Measurements from ENCODE around the gene UFM1. TPM values are rescaled to one million over a fixed set of nuclear protein-coding genes. Genes with fewer than 3 reads are reported as not detected.
A peak's percentile ranks its signal among the peaks of the same experiment; 100 is the strongest.
"Not testable (repeated sequence)": the region's sequence is repeated elsewhere in the genome, so short reads cannot be mapped to it uniquely, and the experiment has no call there.

Gene UFM1
- total RNA-seq, 1 experiment from 2014 or later: 83.9 TPM

- H3K9me3 ChIP-seq (replicated peaks): no peaks in the 10 kb centered on the region
- no peak for DNase-seq (ENCODE audit: low read depth in 1 of 2, low spot score in 2 of 2)
- H3K27ac ChIP-seq: no peak overlapping the region
- peaks cover 11% of the 10 kb centered on the region; the same call in 1 of the 2 replicates for H3K4me1 ChIP-seq (replicated peaks)
- H3K36me3 ChIP-seq: peaks cover 12% of the 10 kb centered on the region
- H3K4me3 ChIP-seq: no peak overlapping the region
- no peaks in the 10 kb centered on the region; the same call in 1 of the 2 replicates for H3K27me3 ChIP-seq (replicated peaks)
Observed at GRCh38 chr13:38346764-38347163, 2.9 kb upstream of the UFM1 start.

DNA sequence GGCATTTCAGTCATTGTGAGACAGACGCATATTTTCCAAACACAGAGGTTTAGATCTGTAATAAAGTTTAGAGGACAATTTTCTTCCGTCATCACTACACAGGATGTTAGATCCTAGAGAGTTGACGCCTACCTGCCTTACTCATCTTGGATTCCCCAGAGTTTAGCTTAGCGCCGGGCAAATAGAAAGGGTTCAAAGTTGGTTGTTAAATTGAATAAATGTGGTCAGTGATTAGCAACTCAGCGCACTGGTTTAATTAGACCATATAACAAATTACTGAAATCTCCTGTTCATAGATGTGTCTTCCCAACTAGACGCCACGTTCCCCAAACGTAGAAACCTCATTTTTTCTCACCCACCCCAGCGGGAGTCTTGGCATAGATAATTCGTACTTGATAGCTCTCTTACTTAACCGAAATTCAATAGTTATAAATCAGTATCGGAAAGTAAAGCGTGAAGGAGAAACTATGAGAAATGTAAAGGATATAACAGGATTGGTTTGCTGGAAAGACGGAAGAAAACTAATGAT, 726 bp upstream of the UFM1 start:
- H3K36me3 ChIP-seq: peaks cover 23% of the 10 kb centered on the region
- no peaks in the 10 kb centered on the region; the same call in 1 of the 2 replicates for H3K27me3 ChIP-seq (replicated peaks)
- H3K27ac ChIP-seq: peak overlapping the region; percentile 96
- H3K4me3 ChIP-seq: peak overlapping the region; percentile 76
- peaks cover 11% of the 10 kb centered on the region; the same call in 1 of the 2 replicates for H3K4me1 ChIP-seq (replicated peaks)
- peak in 1 of 2 experiments; percentile 31 for DNase-seq (ENCODE audit: low read depth in 1 of 2, low spot score in 2 of 2)
- no peaks in the 10 kb centered on the region for H3K9me3 ChIP-seq (replicated peaks)

GRCh38 chr13:38350114-38350617, 515 bp downstream of the UFM1 start:
- peaks cover 11% of the 10 kb centered on the region; the same call in 1 of the 2 replicates for H3K4me1 ChIP-seq (replicated peaks)
- H3K4me3 ChIP-seq: peak overlapping the region; percentile 76
- peak overlapping the region; percentile 96 for H3K27ac ChIP-seq
- DNase-seq (ENCODE audit: low read depth in 1 of 2, low spot score in 2 of 2): peak in 1 of 2 experiments; percentile 49
- no peaks in the 10 kb centered on the region; the same call in 1 of the 2 replicates for H3K27me3 ChIP-seq (replicated peaks)
- H3K9me3 ChIP-seq (replicated peaks): no peaks in the 10 kb centered on the region
- H3K36me3 ChIP-seq: peaks cover 35% of the 10 kb centered on the region

- no peaks in the 10 kb centered on the region for H3K9me3 ChIP-seq (replicated peaks)
- DNase-seq (ENCODE audit: low read depth in 1 of 2, low spot score in 2 of 2): no peak
- H3K36me3 ChIP-seq: peaks cover 64% of the 10 kb centered on the region
- no peak overlapping the region for H3K27ac ChIP-seq
- no peak overlapping the region for H3K4me3 ChIP-seq
- H3K4me1 ChIP-seq (replicated peaks): peaks cover 4% of the 10 kb centered on the region; the same call in 1 of the 2 replicates
- no peaks in the 10 kb centered on the region for H3K27me3 ChIP-seq (replicated peaks)
Observed at GRCh38 chr13:38355595-38356119, 6.0 kb downstream of the UFM1 start.

DNA sequence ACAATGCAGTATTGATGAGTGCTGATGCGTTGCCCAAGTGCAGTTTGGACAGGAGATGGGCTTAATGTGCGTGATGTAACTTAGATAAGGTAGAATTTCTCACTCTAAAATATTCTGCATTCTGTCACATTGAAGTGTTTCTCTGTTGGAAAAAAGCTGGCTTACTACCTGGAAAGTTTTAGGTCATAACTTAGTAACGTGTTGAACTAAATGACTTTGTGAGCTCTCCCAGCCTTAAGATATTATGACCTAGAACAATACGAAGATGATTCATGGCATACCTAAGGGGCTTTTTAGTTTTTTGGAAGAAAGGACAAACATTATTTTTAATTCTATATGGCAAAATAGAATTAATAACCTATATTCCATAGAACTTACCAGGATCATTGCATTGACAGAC, 9.0 kb downstream of the UFM1 start:
- Histone ChIP-seq H3K27me3 (replicated peaks) (no peaks in the 10 kb centered on the region), H3K27ac (no peak overlapping the region), H3K4me1 (replicated peaks) (no peaks in the 10 kb centered on the region), H3K36me3 (peaks cover 52% of the 10 kb centered on the region), H3K9me3 (replicated peaks) (no peaks in the 10 kb centered on the region), H3K4me3 (no peak overlapping the region)
- no peak for DNase-seq (ENCODE audit: low read depth in 1 of 2, low spot score in 2 of 2)

GRCh38 chr13:38361542-38362262, 12.1 kb downstream of the UFM1 start:
- peaks cover 24% of the 10 kb centered on the region for H3K36me3 ChIP-seq
- no peaks in the 10 kb centered on the region for H3K27me3 ChIP-seq (replicated peaks)
- no peak overlapping the region for H3K4me3 ChIP-seq
- no peaks in the 10 kb centered on the region for H3K9me3 ChIP-seq (replicated peaks)
- DNase-seq (ENCODE audit: low read depth in 1 of 2, low spot score in 2 of 2): no peak
- no peaks in the 10 kb centered on the region for H3K4me1 ChIP-seq (replicated peaks)
- no peak overlapping the region for H3K27ac ChIP-seq

- peaks cover 20% of the 10 kb centered on the region for H3K36me3 ChIP-seq
- H3K9me3 ChIP-seq (replicated peaks): no peaks in the 10 kb centered on the region
- no peaks in the 10 kb centered on the region for H3K27me3 ChIP-seq (replicated peaks)
- DNase-seq (ENCODE audit: low read depth in 1 of 2, low spot score in 2 of 2): no peak
- H3K27ac ChIP-seq: no peak overlapping the region
- peaks cover 6% of the 10 kb centered on the region for H3K4me1 ChIP-seq (replicated peaks)
- no peak overlapping the region for H3K4me3 ChIP-seq
Observed at GRCh38 chr13:38363219-38363618, 13.6 kb downstream of the UFM1 start.

- not testable (repeated sequence) for H3K27me3 ChIP-seq (replicated peaks); H3K9me3 ChIP-seq (replicated peaks); H3K27ac ChIP-seq; H3K4me1 ChIP-seq (replicated peaks); H3K4me3 ChIP-seq; DNase-seq (ENCODE audit: low read depth in 1 of 2, low spot score in 2 of 2)
- H3K36me3 ChIP-seq: peaks cover 16% of the 10 kb centered on the region
Observed at GRCh38 chr13:38363746-38364145, 14.1 kb downstream of the UFM1 start.

DNA sequence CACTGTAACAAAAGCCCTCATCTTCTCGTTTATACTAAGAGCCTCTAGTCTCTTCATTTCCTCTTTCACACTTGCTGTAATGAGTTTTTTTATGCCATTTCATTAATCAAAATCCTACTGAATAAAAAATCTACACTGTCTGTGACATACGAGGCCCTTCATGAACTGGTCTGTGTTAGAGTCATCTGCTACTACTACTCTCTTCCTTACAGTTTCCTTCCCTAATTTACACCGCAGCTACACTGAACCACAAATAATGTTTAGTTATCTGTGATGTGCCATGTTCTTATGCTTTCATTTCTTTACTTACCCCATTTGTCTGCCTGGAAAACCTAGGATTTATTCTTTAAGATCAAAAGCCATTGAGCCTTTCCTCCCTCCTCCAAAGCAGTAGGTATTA, 16.0 kb downstream of the UFM1 start:
- Histone ChIP-seq H3K4me1 (replicated peaks) (peaks cover 6% of the 10 kb centered on the region), H3K36me3 (peaks cover 7% of the 10 kb centered on the region), H3K9me3 (replicated peaks) (no peaks in the 10 kb centered on the region), H3K4me3 (no peak overlapping the region), H3K27me3 (replicated peaks) (no peaks in the 10 kb centered on the region), H3K27ac (no peak overlapping the region)
- DNase-seq (ENCODE audit: low read depth in 1 of 2, low spot score in 2 of 2): no peak

GRCh38 chr13:38366954-38367645, 17.4 kb downstream of the UFM1 start:
- Histone ChIP-seq H3K27ac (no peak overlapping the region), H3K9me3 (replicated peaks) (no peaks in the 10 kb centered on the region), H3K36me3 (0 out of 2 replicates have a peak, but pooled peaks cover 3% of the 10 kb centered on the region), H3K4me3 (no peak overlapping the region), H3K4me1 (replicated peaks) (peaks cover 6% of the 10 kb centered on the region), H3K27me3 (replicated peaks) (no peaks in the 10 kb centered on the region)
- no peak for DNase-seq (ENCODE audit: low read depth in 1 of 2, low spot score in 2 of 2)

GRCh38 chr13:38369058-38369457, 19.4 kb downstream of the UFM1 start:
- Histone ChIP-seq H3K9me3 (replicated peaks) (no peaks in the 10 kb centered on the region), H3K4me1 (replicated peaks) (peaks cover 6% of the 10 kb centered on the region), H3K4me3 (no peak overlapping the region), H3K36me3 (no peaks in the 10 kb centered on the region), H3K27ac (no peak overlapping the region), H3K27me3 (replicated peaks) (no peaks in the 10 kb centered on the region)
- DNase-seq (ENCODE audit: low read depth in 1 of 2, low spot score in 2 of 2): no peak

- H3K4me3 ChIP-seq; H3K36me3 ChIP-seq; H3K27ac ChIP-seq; H3K9me3 ChIP-seq (replicated peaks); H3K27me3 ChIP-seq (replicated peaks); H3K4me1 ChIP-seq (replicated peaks); DNase-seq (ENCODE audit: low read depth in 1 of 2, low spot score in 2 of 2): not testable (repeated sequence)
Observed at GRCh38 chr13:38370096-38370495, 20.4 kb downstream of the UFM1 start.

DNA sequence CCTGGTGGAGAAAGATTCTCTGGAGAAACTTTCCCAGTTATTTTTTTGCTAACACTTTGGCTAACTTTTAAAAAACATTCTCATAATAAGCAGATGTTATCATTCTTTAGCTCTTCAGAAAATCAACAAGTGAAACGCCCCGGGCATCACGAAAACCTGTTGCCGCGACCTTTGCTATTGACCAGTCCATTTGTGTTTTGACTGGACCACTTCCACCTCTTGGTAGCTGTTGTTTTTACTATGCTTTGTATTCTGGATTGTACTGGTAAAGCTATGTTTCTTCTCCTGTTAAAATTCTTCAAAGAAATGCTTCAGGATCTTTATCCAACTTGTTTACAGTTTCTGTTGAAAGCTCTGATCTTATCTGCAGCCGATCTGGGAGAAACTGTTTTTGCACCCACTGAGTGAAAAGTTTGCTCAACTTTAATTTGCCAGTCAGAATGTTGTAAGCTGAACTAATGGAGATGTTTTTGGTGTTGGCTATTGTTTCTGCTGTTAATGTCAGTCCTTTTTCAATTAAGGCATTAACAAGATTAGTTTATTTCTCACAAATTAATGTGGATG, 23.3 kb downstream of the UFM1 start:
- Histone ChIP-seq H3K36me3 (no peaks in the 10 kb centered on the region), H3K9me3 (replicated peaks) (no peaks in the 10 kb centered on the region), H3K27me3 (replicated peaks) (no peaks in the 10 kb centered on the region), H3K4me1 (replicated peaks) (peaks cover under 1% of the 10 kb centered on the region; the same call in 1 of the 2 replicates), H3K4me3 (no peak overlapping the region), H3K27ac (no peak overlapping the region)
- no peak for DNase-seq (ENCODE audit: low read depth in 1 of 2, low spot score in 2 of 2)
